IMR-90 (cell line): Measurements from ENCODE around the gene TPM3. TPM values are rescaled to one million over a fixed set of nuclear protein-coding genes. Genes with fewer than 3 reads are reported as not detected.
A peak's percentile ranks its signal among the peaks of the same experiment; 100 is the strongest.

Experiments used
- ATAC-seq: fragments of 200-7000 bp; cut with Tn5 transposase; 2 replicates; pipeline ENCODE4 v1.9.1; 2020; ENCODE audit warnings: low read depth, mild to moderate bottlenecking, moderate library complexity
- BruUV-seq: library from RNA; stranded (reverse); fragments of 400-500 nt; replicated peaks from 2 replicates; lab custom pipeline; 2021; lab: Mats Ljungman, UMichigan
- CTCF ChIA-PET: fragments of 300-600 bp; formaldehyde crosslinking; extraction: SDS; loops from one replicate; lab custom pipeline; 2021; ENCODE audit warnings: antibody characterized with exemption; lab: Yijun Ruan, JAX
- POLR2A ChIA-PET: fragments of 300-600 bp; sonication (Branson Sonifier 250); formaldehyde crosslinking; loops from one replicate; lab custom pipeline; 2022; ENCODE audit warnings: antibody characterized with exemption; ENCODE audit not compliant: unreplicated experiment; lab: Charles Lee
- DNase-seq: peaks from one replicate; pipeline ENCODE4 v3.0.0; 2013
- H2AFZ ChIP-seq: replicated peaks from 2 replicates; pipeline ENCODE3; 2013; ENCODE audit warnings: low read length, mild to moderate bottlenecking; ENCODE audit not compliant: poor library complexity
- H2AK5ac ChIP-seq: 2 replicates; pipeline ENCODE4 v1.6.1; 2013; ENCODE audit warnings: low read depth, low read length, inconsistent platforms
- H2AK9ac ChIP-seq: replicated peaks from 2 replicates; pipeline ENCODE3; 2013; ENCODE audit warnings: mild to moderate bottlenecking, low read depth, low read length, moderate library complexity; ENCODE audit not compliant: poor library complexity
- H2BK120ac ChIP-seq: 2 replicates; pipeline ENCODE4 v1.6.1; 2013; ENCODE audit warnings: low read depth, low read length, inconsistent platforms
- H2BK15ac ChIP-seq: 3 replicates; pipeline ENCODE4 v1.6.1; 2013; ENCODE audit warnings: low read depth, low read length, inconsistent platforms
- H2BK20ac ChIP-seq: 2 replicates; pipeline ENCODE4 v1.6.1; 2013; ENCODE audit warnings: low read depth, mild to moderate bottlenecking, inconsistent platforms, low read length, moderate library complexity
- H2BK5ac ChIP-seq: 2 replicates; pipeline ENCODE4 v1.6.1; 2013; ENCODE audit warnings: mild to moderate bottlenecking, low read depth, low read length, inconsistent platforms; ENCODE audit not compliant: poor library complexity, severe bottlenecking
- H3K14ac ChIP-seq: replicated peaks from 2 replicates; pipeline ENCODE4 v1.6.1; 2013; ENCODE audit warnings: low read depth, low read length, inconsistent platforms
- H3K18ac ChIP-seq: 2 replicates; pipeline ENCODE4 v1.6.1; 2013; ENCODE audit warnings: low read depth, low read length, control low read depth
- H3K23ac ChIP-seq: 2 replicates; pipeline ENCODE4 v1.6.1; 2013; ENCODE audit warnings: low read depth, low read length, inconsistent platforms
- H3K27ac ChIP-seq: 2 replicates; pipeline ENCODE4 v1.5.1; 2013; ENCODE audit warnings: mild to moderate bottlenecking, control low read depth, low read length; ENCODE audit not compliant: insufficient read depth
- H3K27me3 ChIP-seq: 2 replicates; pipeline ENCODE4 v1.6.1; 2013; ENCODE audit warnings: low read length; ENCODE audit not compliant: control insufficient read depth, insufficient read depth
- H3K36me3 ChIP-seq: 2 replicates; pipeline ENCODE4 v1.6.1; 2013; ENCODE audit warnings: low read length, mixed read lengths; ENCODE audit not compliant: control insufficient read depth, insufficient read depth
- H3K4ac ChIP-seq: 2 replicates; pipeline ENCODE4 v1.6.1; 2013; ENCODE audit warnings: low read depth, low read length, inconsistent platforms
- H3K4me1 ChIP-seq: 2 replicates; pipeline ENCODE4 v1.6.1; 2013; ENCODE audit warnings: low read length, mixed read lengths; ENCODE audit not compliant: control insufficient read depth, insufficient read depth
- H3K4me2 ChIP-seq: 2 replicates; pipeline ENCODE4 v1.6.1; 2013; ENCODE audit warnings: low read depth, mild to moderate bottlenecking, control low read depth, low read length, moderate library complexity
- H3K4me3 ChIP-seq: 2 replicates; pipeline ENCODE4 v1.5.1; 2013; ENCODE audit warnings: low read depth, mild to moderate bottlenecking, control low read depth, low read length, moderate library complexity; ENCODE audit not compliant: insufficient read depth
- H3K56ac ChIP-seq: 2 replicates; pipeline ENCODE4 v1.6.1; 2013; ENCODE audit warnings: low read length, inconsistent platforms; ENCODE audit not compliant: insufficient read depth; ENCODE audit errors: extremely low read depth
- H3K79me1 ChIP-seq, 2 experiments: 2 replicates each; pipeline ENCODE4 v1.6.1; 2013; ENCODE audit warnings: low read length in 2 of 2, inconsistent platforms in 1 of 2, low read depth in 1 of 2
- H3K9ac ChIP-seq: 2 replicates; pipeline ENCODE4 v1.6.1; 2013; ENCODE audit warnings: low read depth, low read length, control low read depth
- H3K9me1 ChIP-seq: 2 replicates; pipeline ENCODE4 v1.6.1; 2013; ENCODE audit warnings: low read length, inconsistent platforms; ENCODE audit not compliant: insufficient read depth
- H3K9me3 ChIP-seq: 2 replicates; pipeline ENCODE4 v1.6.1; 2013; ENCODE audit warnings: low read length; ENCODE audit not compliant: control insufficient read depth, insufficient read depth
- H4K20me1 ChIP-seq: 2 replicates; pipeline ENCODE4 v1.6.1; 2013; ENCODE audit warnings: low read length, inconsistent platforms; ENCODE audit not compliant: insufficient read depth
- H4K5ac ChIP-seq: 2 replicates; pipeline ENCODE4 v1.6.1; 2013; ENCODE audit warnings: mild to moderate bottlenecking, low read depth, low read length, control low read depth
- H4K8ac ChIP-seq, 2 experiments: 2 replicates each; pipeline ENCODE4 v1.6.1; 2013; ENCODE audit warnings: low read depth in 2 of 2, low read length in 2 of 2, control low read depth in 1 of 2, inconsistent platforms in 1 of 2
- H4K91ac ChIP-seq: 2 replicates; pipeline ENCODE4 v1.6.1; 2013; ENCODE audit warnings: low read depth, low read length, inconsistent platforms; ENCODE audit not compliant: insufficient read depth
- CTCF ChIP-seq: conservative IDR thresholded peaks from 2 replicates; pipeline ENCODE4 v1.5.1; 2012; ENCODE audit warnings: mild to moderate bottlenecking, low read depth, low read length, improper control_type of control experiment
- FOS ChIP-seq: fragments of 150-350 bp; IDR thresholded peaks from 2 replicates; pipeline ENCODE4 v1.6.1; 2016; ENCODE audit warnings: low read depth, low read length
- MAFK ChIP-seq: IDR thresholded peaks from 2 replicates; pipeline ENCODE4 v1.6.1; 2012; ENCODE audit warnings: low read depth, low read length, improper control_type of control experiment
- MAZ ChIP-seq: IDR thresholded peaks from 2 replicates; pipeline ENCODE4 v1.6.1; 2012; ENCODE audit warnings: low read depth, mild to moderate bottlenecking, low read length, improper control_type of control experiment, moderate library complexity, borderline replicate concordance
- WGBS, 2 experiments: methylation state at CpG; one replicate each; pipeline versions ENCODE4 v1.1.5 to v1.1.7; 2013; ENCODE audit warnings: missing lambda C conversion rate in 2 of 2; ENCODE audit not compliant: insufficient read length in 1 of 2; ENCODE audit errors: extremely low coverage in 2 of 2; 5-methylcytosine and 5-hydroxymethylcytosine counted together
- dilution Hi-C: fragments of 300-500 bp; cut with HindIII; formaldehyde crosslinking; loops from one replicate; pipeline ENCODE4 v1.14.3; 2018; ENCODE audit warnings: low sequenced_read_pairs; ENCODE audit not compliant: unreplicated experiment
- in situ Hi-C: fragments of 300-500 bp; cut with MboI; formaldehyde crosslinking; loops from 3 replicates; pipeline ENCODE4 v1.14.3; 2019; ENCODE audit warnings: low sequenced_read_pairs, inconsistent platforms, mixed read lengths
- intact Hi-C: fragments of 100-400 bp; cut with micrococcal nuclease; formaldehyde crosslinking; loops from 2 replicates; pipeline ENCODE4 v1.10.0; 2022
- polyA plus RNA-seq, 3 experiments: library from polyadenylated mRNA; depleted of rRNA; stranded (reverse); fragments of >200 nt; gene quantifications; 2 replicates each; pipeline ENCODE4 v1.2.3, GENCODE V29; 2012; ENCODE audit warnings: low replicate concordance in 1 of 3
- total RNA-seq: library from RNA; depleted of rRNA; stranded (reverse); fragments of >200 nt; gene quantifications from 2 replicates; pipeline ENCODE4 v1.2.3, GENCODE V29; 2012
- TF ChIP-seq, protein P1 (sequence below): fragments of 150-350 bp; IDR thresholded peaks from 2 replicates; pipeline ENCODE4 v1.6.1; 2016; ENCODE audit warnings: low read depth, mild to moderate bottlenecking, low read length, moderate library complexity, borderline replicate concordance

The TPM3 gene
- total and polyA plus RNA-seq, 2 of the 4 experiments (the other 2 are of a cell fraction): 438 to 530 TPM

GRCh38 chr1:154191990-154192461, at the start of gene TPM3 (continued):
- TF ChIP-seq CTCF (no peak), FOS (no peak)

DNA sequence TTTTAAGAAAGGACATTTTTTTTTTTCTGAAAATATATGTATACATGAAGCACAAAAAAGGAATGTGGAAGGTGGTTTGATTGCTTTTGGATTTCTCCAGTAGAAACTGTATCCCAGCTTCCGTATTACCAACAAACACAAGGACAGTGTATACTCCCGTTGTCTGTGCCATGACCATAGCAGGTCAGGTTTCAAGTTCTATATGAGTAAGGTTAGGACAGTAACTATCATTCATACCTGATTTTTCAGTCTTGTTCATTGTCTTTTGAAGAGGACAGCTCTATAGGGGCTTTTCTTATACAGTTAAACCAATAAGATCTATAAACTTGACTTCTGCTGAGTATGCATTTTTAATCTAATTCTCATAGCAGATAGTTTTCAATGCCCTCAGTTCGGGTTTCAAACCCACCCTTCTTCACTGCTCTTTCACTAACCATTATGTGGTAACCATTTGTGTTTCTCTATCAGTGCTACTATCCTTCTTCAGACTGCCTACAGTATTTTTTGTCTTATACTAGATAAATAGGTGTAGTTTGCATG, 48.5 kb upstream of the TPM3 start:
- CTCF ChIA-PET: interaction anchor here (0.7 kb wide), 1 partner anchor 23 kb away, joined by 7 read pairs; no protein-coding TSS in a partner anchor
- Histone ChIP-seq H2BK120ac (no peak overlapping the region), H3K56ac (no peak overlapping the region)

More for the DNA sequence above, 48.5 kb upstream of the TPM3 start:
- Histone ChIP-seq H3K4me3 (no peak overlapping the region), H2AK5ac (no peak overlapping the region), H3K4me1 (no peaks in the 10 kb centered on the region), H3K9me3 (no peaks in the 10 kb centered on the region), H3K9ac (no peak overlapping the region), H3K27me3 (no peaks in the 10 kb centered on the region), H3K14ac (no peak overlapping the region), H2BK20ac (no peak overlapping the region), H3K23ac (no peak overlapping the region), H4K8ac (no peak overlapping the region), H4K91ac (no peak overlapping the region), H3K18ac (no peak overlapping the region), H3K9me1 (no peaks in the 10 kb centered on the region; the same call in 1 of the 2 replicates), H3K4me2 (no peak overlapping the region), H3K36me3 (peaks cover 57% of the 10 kb centered on the region), H2BK5ac (no peak overlapping the region), H4K20me1 (peaks cover 26% of the 10 kb centered on the region; the same call in 1 of the 2 replicates), H2BK15ac (no peak overlapping the region), H2AFZ (no peak overlapping the region), H3K4ac (no peak overlapping the region), H3K27ac (no peak overlapping the region), H4K5ac (no peak overlapping the region), H3K79me1 (peaks cover 15 to 45% of the 10 kb centered on the region in 2 experiments; a peak in 3 of 4 replicates), H2AK9ac (no peak overlapping the region)
- dilution Hi-C loops: no loop called here
- DNase-seq: no peak
- no TSS peak for BruUV-seq
- intact Hi-C loops: no loop called here
- TF ChIP-seq MAZ (no peak), MAFK (peak; percentile 97)
- TF ChIP-seq, protein P1, sequence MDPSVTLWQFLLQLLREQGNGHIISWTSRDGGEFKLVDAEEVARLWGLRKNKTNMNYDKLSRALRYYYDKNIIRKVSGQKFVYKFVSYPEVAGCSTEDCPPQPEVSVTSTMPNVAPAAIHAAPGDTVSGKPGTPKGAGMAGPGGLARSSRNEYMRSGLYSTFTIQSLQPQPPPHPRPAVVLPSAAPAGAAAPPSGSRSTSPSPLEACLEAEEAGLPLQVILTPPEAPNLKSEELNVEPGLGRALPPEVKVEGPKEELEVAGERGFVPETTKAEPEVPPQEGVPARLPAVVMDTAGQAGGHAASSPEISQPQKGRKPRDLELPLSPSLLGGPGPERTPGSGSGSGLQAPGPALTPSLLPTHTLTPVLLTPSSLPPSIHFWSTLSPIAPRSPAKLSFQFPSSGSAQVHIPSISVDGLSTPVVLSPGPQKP: no peak
- no peak for ATAC-seq
- POLR2A ChIA-PET: no interaction called here
- in situ Hi-C loops: no loop called here
- WGBS, 2 experiments: no CpG with 5 or more reads among the region's 3 CpGs
